Measurements from ENCODE around the gene TM9SF2. TPM values are rescaled to one million over a fixed set of nuclear protein-coding genes. Genes with fewer than 3 reads are reported as not detected.

TM9SF2 gene
- total RNA-seq, 2 donors from 2014 or later = 60.6 to 70.2 TPM

- H3K4me3 ChIP-seq = no peak overlapping the region
- no peaks in the 10 kb centered on the region for H3K27me3 ChIP-seq
- no peaks in the 10 kb centered on the region for H3K9me3 ChIP-seq
- H3K4me1 ChIP-seq = no peaks in the 10 kb centered on the region
- H3K27ac ChIP-seq = no peak overlapping the region
- no peaks in the 10 kb centered on the region for H3K36me3 ChIP-seq
- no peak for TF ChIP-seq CTCF (IDR thresholded peaks at IDR 0.05)
- DNase-seq (ENCODE audit: low spot score) = no peak
These were observed 29.8 kb upstream of the TM9SF2 start for GRCh38 chr13:99471221-99472121.

GRCh38 chr13:99472122-99472440 lies 29.2 kb upstream of the TM9SF2 start:
- no peak for DNase-seq (ENCODE audit: low spot score)
- H3K27me3 ChIP-seq = no peaks in the 10 kb centered on the region
- no peak for TF ChIP-seq CTCF (IDR thresholded peaks at IDR 0.05)
- no peak overlapping the region for H3K27ac ChIP-seq
- no peaks in the 10 kb centered on the region for H3K4me1 ChIP-seq
- no peaks in the 10 kb centered on the region for H3K36me3 ChIP-seq
- no peaks in the 10 kb centered on the region for H3K9me3 ChIP-seq
- H3K4me3 ChIP-seq = no peak overlapping the region

- no peak for TF ChIP-seq CTCF (IDR thresholded peaks at IDR 0.05)
- DNase-seq (ENCODE audit: low spot score) = no peak
These were observed 27.8 kb upstream of the TM9SF2 start for GRCh38 chr13:99473515-99473914.

GRCh38 chr13:99476648-99477047 lies 24.6 kb upstream of the TM9SF2 start:
- no peaks in the 10 kb centered on the region for H3K27me3 ChIP-seq
- no peaks in the 10 kb centered on the region for H3K4me1 ChIP-seq
- H3K9me3 ChIP-seq = no peaks in the 10 kb centered on the region
- no peak overlapping the region for H3K27ac ChIP-seq
- no peak overlapping the region for H3K4me3 ChIP-seq
- no peak for TF ChIP-seq CTCF (IDR thresholded peaks at IDR 0.05)
- DNase-seq (ENCODE audit: low spot score) = no peak
- H3K36me3 ChIP-seq = no peaks in the 10 kb centered on the region

More at GRCh38 chr13:99473515-99473914, 27.8 kb upstream of the TM9SF2 start:
- H3K27me3 ChIP-seq = no peaks in the 10 kb centered on the region
- H3K36me3 ChIP-seq = no peaks in the 10 kb centered on the region
- no peak overlapping the region for H3K4me3 ChIP-seq
- H3K9me3 ChIP-seq = no peaks in the 10 kb centered on the region
- no peaks in the 10 kb centered on the region for H3K4me1 ChIP-seq
- H3K27ac ChIP-seq = no peak overlapping the region

GRCh38 chr13:99477493-99477892 lies 23.8 kb upstream of the TM9SF2 start:
- Histone ChIP-seq H3K27me3 (no peaks in the 10 kb centered on the region), H3K36me3 (no peaks in the 10 kb centered on the region), H3K4me3 (no peak overlapping the region), H3K9me3 (no peaks in the 10 kb centered on the region), H3K4me1 (no peaks in the 10 kb centered on the region), H3K27ac (no peak overlapping the region)
- no peak for DNase-seq (ENCODE audit: low spot score)
- TF ChIP-seq CTCF (IDR thresholded peaks at IDR 0.05) = no peak

GRCh38 chr13:99481366-99481765 lies 19.9 kb upstream of the TM9SF2 start:
- H3K27ac ChIP-seq = no peak overlapping the region
- TF ChIP-seq CTCF (IDR thresholded peaks at IDR 0.05) = no peak
- H3K4me3 ChIP-seq = no peak overlapping the region
- H3K27me3 ChIP-seq = no peaks in the 10 kb centered on the region
- no peaks in the 10 kb centered on the region for H3K9me3 ChIP-seq
- no peaks in the 10 kb centered on the region for H3K4me1 ChIP-seq
- no peak for DNase-seq (ENCODE audit: low spot score)
- no peaks in the 10 kb centered on the region for H3K36me3 ChIP-seq

Data from right atrium auricular region (tissue), 2 donors.